Kidney epithelial cell (primary cell): ENCODE measurements around the gene PCNT. TPM values are rescaled to one million over a fixed set of nuclear protein-coding genes. Genes with fewer than 3 reads are reported as not detected.
"Not testable (repeated sequence)": the region's sequence is repeated elsewhere in the genome, so short reads cannot be mapped to it uniquely, and the experiment has no call there.

Experiments
- DNase-seq: peaks from one replicate; pipeline ENCODE4 v3.0.0-alpha.2; 2010; ENCODE audit warnings: low read depth
- H3K27me3 ChIP-seq: 2 replicates; pipeline ENCODE4 v1.6.0; 2011; ENCODE audit warnings: low read length; ENCODE audit not compliant: control insufficient read depth, insufficient read depth
- H3K36me3 ChIP-seq: 2 replicates; pipeline ENCODE4 v1.5.1; 2011; ENCODE audit warnings: low read length; ENCODE audit not compliant: control insufficient read depth, insufficient read depth
- H3K4me3 ChIP-seq: 2 replicates; pipeline ENCODE4 v1.5.1; 2011; ENCODE audit warnings: low read depth, mild to moderate bottlenecking, control low read depth, low read length
- total RNA-seq: library from RNA; depleted of rRNA; stranded (reverse); fragments of >200 nt; gene quantifications from 2 replicates; pipeline ENCODE4 v1.2.3, GENCODE V29; 2015
- TF ChIP-seq, protein P1 (sequence below): IDR thresholded peaks from 2 replicates; pipeline ENCODE4 v1.5.1; 2011; ENCODE audit warnings: mild to moderate bottlenecking, moderate library complexity, low read length, control low read depth, inconsistent platforms; ENCODE audit not compliant: insufficient read depth, poor library complexity, severe bottlenecking

PCNT gene
- total RNA-seq, 1 donor from 2014 or later = 22.2 TPM

DNA sequence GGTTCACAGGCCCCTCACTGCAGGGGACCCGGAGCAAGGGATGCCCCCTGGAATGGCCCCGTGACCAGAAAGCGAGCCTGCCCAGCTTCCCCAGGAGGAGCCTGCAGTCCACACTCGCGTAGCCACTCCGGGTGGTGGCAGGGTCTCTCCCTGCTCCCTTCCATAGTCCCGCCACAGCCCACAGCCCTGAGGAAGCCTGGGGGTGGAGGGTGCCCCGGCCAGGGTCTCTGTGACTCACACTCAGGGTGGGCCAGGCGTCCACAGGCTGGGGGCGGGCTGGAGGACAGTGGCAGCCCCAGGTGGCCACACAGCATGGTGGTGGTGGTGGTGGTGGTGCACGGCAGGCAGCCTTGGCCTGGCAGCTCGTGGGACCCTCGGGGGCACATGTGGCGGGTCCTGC lies 22.2 kb upstream of the PCNT start:
- H3K36me3 ChIP-seq = peaks cover 3% of the 10 kb centered on the region
- TF ChIP-seq, protein P1, sequence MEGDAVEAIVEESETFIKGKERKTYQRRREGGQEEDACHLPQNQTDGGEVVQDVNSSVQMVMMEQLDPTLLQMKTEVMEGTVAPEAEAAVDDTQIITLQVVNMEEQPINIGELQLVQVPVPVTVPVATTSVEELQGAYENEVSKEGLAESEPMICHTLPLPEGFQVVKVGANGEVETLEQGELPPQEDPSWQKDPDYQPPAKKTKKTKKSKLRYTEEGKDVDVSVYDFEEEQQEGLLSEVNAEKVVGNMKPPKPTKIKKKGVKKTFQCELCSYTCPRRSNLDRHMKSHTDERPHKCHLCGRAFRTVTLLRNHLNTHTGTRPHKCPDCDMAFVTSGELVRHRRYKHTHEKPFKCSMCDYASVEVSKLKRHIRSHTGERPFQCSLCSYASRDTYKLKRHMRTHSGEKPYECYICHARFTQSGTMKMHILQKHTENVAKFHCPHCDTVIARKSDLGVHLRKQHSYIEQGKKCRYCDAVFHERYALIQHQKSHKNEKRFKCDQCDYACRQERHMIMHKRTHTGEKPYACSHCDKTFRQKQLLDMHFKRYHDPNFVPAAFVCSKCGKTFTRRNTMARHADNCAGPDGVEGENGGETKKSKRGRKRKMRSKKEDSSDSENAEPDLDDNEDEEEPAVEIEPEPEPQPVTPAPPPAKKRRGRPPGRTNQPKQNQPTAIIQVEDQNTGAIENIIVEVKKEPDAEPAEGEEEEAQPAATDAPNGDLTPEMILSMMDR = no peak
- DNase-seq = no peak
- peaks cover 6% of the 10 kb centered on the region for H3K27me3 ChIP-seq
- no peak overlapping the region for H3K4me3 ChIP-seq

DNA sequence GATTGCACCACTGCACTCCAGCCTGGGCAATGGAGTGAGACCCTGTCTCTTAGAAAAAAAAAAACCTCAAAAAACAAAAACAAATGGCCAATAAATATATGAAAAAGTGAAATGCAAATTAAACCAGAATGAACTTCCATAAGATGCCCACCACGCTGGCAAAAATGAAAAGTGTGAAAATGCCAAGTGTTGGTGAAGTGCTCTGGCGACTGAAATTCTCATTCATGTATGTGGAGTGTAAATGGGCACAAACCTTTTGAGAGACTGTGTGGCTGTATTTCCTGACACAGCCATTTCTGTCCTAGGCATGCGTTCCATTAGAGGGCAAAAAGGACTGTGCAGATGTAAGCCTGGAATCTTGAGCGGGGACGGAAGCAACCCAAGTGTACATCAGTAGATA lies 19.5 kb upstream of the PCNT start:
- no peak overlapping the region for H3K4me3 ChIP-seq
- TF ChIP-seq, protein P1 = no peak
- no peak for DNase-seq
- H3K36me3 ChIP-seq = peaks cover 3% of the 10 kb centered on the region
- H3K27me3 ChIP-seq = no peaks in the 10 kb centered on the region

DNA sequence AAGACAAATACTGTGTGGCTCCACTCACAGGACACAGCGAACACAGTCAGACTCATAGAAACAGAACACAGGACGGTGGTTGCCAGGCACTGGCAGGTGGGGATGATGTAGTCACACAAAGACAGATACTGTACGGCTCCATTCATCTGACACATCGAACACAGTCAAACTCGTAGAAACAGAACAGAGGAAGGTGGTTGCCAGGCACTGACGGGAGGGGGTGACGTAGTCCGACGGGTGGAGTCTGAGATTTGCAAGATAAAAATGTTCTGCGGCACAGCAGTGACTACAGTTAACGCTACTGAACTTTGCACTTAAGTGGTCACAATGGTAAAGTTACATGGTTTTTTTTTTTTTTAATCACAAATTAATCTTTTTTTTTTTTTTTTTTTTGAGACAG lies 19.0 kb upstream of the PCNT start:
- DNase-seq = no peak
- peaks cover 3% of the 10 kb centered on the region for H3K36me3 ChIP-seq
- TF ChIP-seq, protein P1 = no peak

DNA sequence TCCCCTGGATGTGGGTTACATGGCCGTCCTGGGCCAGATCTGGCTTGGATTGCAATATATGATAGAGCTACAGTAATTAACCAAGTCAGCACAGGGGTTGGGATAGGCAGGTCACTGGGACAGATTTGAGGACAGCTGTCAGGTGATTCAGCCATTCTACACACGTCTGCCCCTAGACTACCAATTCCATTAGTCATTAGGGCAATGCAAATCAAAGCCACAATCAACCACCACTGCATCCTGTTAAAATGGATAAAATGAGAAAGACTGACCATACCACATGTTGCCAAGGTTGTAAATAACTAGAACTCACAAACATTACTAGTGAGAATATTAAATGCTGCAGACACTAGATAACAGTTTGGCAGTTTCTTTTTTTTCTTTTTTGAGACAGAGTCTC lies 16.3 kb upstream of the PCNT start:
- DNase-seq = no peak
- Histone ChIP-seq H3K27me3 (no peaks in the 10 kb centered on the region), H3K4me3 (no peak overlapping the region), H3K36me3 (no peaks in the 10 kb centered on the region)
- TF ChIP-seq, protein P1 = no peak

More for the DNA sequence above, 19.0 kb upstream of the PCNT start:
- Histone ChIP-seq H3K27me3 (no peaks in the 10 kb centered on the region), H3K4me3 (no peak overlapping the region)

DNA sequence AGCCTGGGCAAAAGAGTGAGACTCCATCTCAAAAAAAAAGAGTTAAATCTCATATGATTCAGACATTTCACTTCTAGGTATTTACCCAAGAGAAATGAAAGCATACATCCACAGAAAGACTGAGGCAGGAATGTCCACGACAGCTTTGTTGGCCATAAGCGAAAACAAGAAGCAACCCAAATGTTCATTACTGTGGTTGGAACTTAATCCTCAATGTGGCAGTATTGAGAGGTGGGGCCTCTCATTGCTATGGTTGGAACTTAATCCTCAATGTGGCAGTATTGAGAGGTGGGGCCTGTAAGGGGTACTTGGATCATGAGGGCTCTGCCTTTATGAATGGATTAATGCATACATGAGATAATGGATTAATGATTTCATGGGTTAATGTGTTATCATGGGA lies 15.5 kb upstream of the PCNT start:
- Histone ChIP-seq H3K36me3 (no peaks in the 10 kb centered on the region), H3K4me3 (no peak overlapping the region), H3K27me3 (no peaks in the 10 kb centered on the region)
- DNase-seq = no peak
- TF ChIP-seq, protein P1 = no peak

DNA sequence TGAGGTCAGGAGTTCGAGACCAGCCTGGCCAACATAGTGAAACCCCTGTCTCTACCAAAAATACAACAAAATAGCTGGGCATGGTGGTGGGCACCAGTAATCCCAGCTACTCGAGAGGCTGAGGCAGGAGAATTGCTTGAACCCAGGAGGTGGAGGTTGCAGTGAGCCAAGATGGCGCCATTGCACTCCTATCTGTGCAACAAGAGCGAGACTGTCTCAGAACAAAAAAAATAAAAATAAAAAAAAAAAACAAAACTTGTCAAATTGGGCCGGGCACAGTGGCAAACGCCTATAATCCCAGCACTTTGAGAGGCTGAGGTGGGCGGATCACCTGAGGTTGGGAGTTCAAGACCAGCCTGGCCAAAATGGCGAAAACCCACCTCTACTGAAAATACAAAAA lies 13.7 kb upstream of the PCNT start:
- not testable (repeated sequence) for H3K36me3 ChIP-seq, H3K27me3 ChIP-seq, H3K4me3 ChIP-seq, DNase-seq
